Activated CD8-positive, alpha-beta memory T cell treated with anti-CD3 and anti-CD28 coated beads for 36 hours (primary cell): Measurements from ENCODE around the gene SNCG. TPM values are rescaled to one million over a fixed set of nuclear protein-coding genes. Genes with fewer than 3 reads are reported as not detected.

Source experiments
- CTCF ChIA-PET: fragments of 350-600 bp; sonication (Branson Sonifier 250); formaldehyde crosslinking; loops from one replicate; lab custom pipeline; 2021; ENCODE audit warnings: antibody characterized with exemption; lab: Charles Lee
- POLR2A ChIA-PET: fragments of 350-600 bp; sonication (Branson Sonifier 250); formaldehyde crosslinking; loops from one replicate; lab custom pipeline; 2021; ENCODE audit warnings: antibody characterized with exemption; lab: Charles Lee
- total RNA-seq, 2 experiments: library from RNA; stranded (reverse); gene quantifications; one replicate each; pipeline ENCODE4 v1.2.3, GENCODE V29; 2021

SNCG gene
- total RNA-seq, 2 experiments from 2014 or later: not detected

- ChIA-PET POLR2A (no interaction called here), CTCF (interaction anchor here (1.5 kb wide), 1 partner anchor 18 kb away, joined by 6 read pairs; no protein-coding TSS in a partner anchor)
Observed at GRCh38 chr10:86956848-86957448, 1.5 kb upstream of the SNCG start.

GRCh38 chr10:86957471-86958115 lies 806 bp upstream of the SNCG start, which contains the start of gene MMRN2:
Gene MMRN2, minus strand, starts transcription at chr10:86957615. Its CDS starts 74 bp downstream, at chr10:86957541.
- ChIA-PET POLR2A (no interaction called here), CTCF (interaction anchor here (1.5 to 1.9 kb wide), 2 partner anchors 18 kb away, joined by 6 to 12 read pairs; no protein-coding TSS in a partner anchor)

GRCh38 chr10:86958901-86959736 lies 720 bp downstream of the SNCG start:
- CTCF ChIA-PET: interaction anchor here (1.9 kb wide), 1 partner anchor 20 kb away, joined by 12 read pairs; no protein-coding TSS in a partner anchor
- POLR2A ChIA-PET: no interaction called here

- ChIA-PET CTCF (interaction anchor here (1.9 kb wide), 1 partner anchor 20 kb away, joined by 12 read pairs; no protein-coding TSS in a partner anchor), POLR2A (no interaction called here)
Observed at GRCh38 chr10:86959737-86960002, 1.3 kb downstream of the SNCG start.

GRCh38 chr10:86960003-86960862 lies 1.8 kb downstream of the SNCG start:
- CTCF ChIA-PET: interaction anchor here (0.9 to 1.9 kb wide), 4 partner anchors 11 to 21 kb away, joined by 3 to 12 read pairs (median 6); no protein-coding TSS in a partner anchor
- POLR2A ChIA-PET: no interaction called here

GRCh38 chr10:86960863-86961434 lies 2.5 kb downstream of the SNCG start:
- CTCF ChIA-PET: interaction anchor here (0.9 to 1.5 kb wide), 3 partner anchors 10 to 22 kb away, joined by 3 to 8 read pairs (median 4); no protein-coding TSS in a partner anchor
- POLR2A ChIA-PET: no interaction called here

GRCh38 chr10:86961481-86962091 lies 3.2 kb downstream of the SNCG start:
- CTCF ChIA-PET: interaction anchor here (1.5 kb wide), 1 partner anchor 22 kb away, joined by 8 read pairs; no protein-coding TSS in a partner anchor

GRCh38 chr10:86962136-86962980 lies 4.0 kb downstream of the SNCG start:
- ChIA-PET POLR2A (no interaction called here), CTCF (no interaction called here)

More at GRCh38 chr10:86961481-86962091, 3.2 kb downstream of the SNCG start:
- POLR2A ChIA-PET: no interaction called here

- ChIA-PET CTCF (no interaction called here), POLR2A (no interaction called here)
Observed at GRCh38 chr10:86962981-86963310, 4.5 kb downstream of the SNCG start.

GRCh38 chr10:86963341-86963919 lies 5.0 kb downstream of the SNCG start:
- ChIA-PET CTCF (no interaction called here), POLR2A (no interaction called here)

GRCh38 chr10:86964061-86964846 lies 5.9 kb downstream of the SNCG start:
- CTCF ChIA-PET: no interaction called here
- POLR2A ChIA-PET: no interaction called here

GRCh38 chr10:86964847-86965190 lies 6.4 kb downstream of the SNCG start:
- POLR2A ChIA-PET: no interaction called here
- CTCF ChIA-PET: no interaction called here

GRCh38 chr10:86965986-86966654 lies 7.7 kb downstream of the SNCG start:
- ChIA-PET CTCF (interaction anchor here (0.6 to 2.1 kb wide), 7 partner anchors 14 to 195 kb away, joined by 3 to 10 read pairs (median 4); no protein-coding TSS in a partner anchor), POLR2A (no interaction called here)

GRCh38 chr10:86967481-86967941 lies 9.1 kb downstream of the SNCG start:
- POLR2A ChIA-PET: no interaction called here
- CTCF ChIA-PET: interaction anchor here (0.7 to 2.1 kb wide), 7 partner anchors 10 to 589 kb away, joined by 3 to 5 read pairs (median 4); no protein-coding TSS in a partner anchor

- POLR2A ChIA-PET: no interaction called here
- CTCF ChIA-PET: interaction anchor here (1.1 to 2.1 kb wide), 6 partner anchors 26 to 568 kb away, joined by 3 to 5 read pairs (median 4); no protein-coding TSS in a partner anchor
Observed at GRCh38 chr10:86968271-86968993, 10.0 kb downstream of the SNCG start, which contains the start of gene ADIRF. Gene ADIRF, plus strand, starts transcription at chr10:86968482. Its CDS starts 63 bp downstream, at chr10:86968545.
